ENCODE results near the gene ARL14EPL. TPM values are rescaled to one million over a fixed set of nuclear protein-coding genes. Genes with fewer than 3 reads are reported as not detected.
A peak's percentile ranks its signal among the peaks of the same experiment; 100 is the strongest.
"Not testable (repeated sequence)": the region's sequence is repeated elsewhere in the genome, so short reads cannot be mapped to it uniquely, and the experiment has no call there.

Gene ARL14EPL
- total and polyA plus RNA-seq, 2 donors (not counting 1 experiment from before 2014, with no cell fraction given): not detected

- H3K4me1 ChIP-seq (ENCODE audit: control insufficient read depth, extremely low read depth, insufficient read depth, low read length): no peaks in the 10 kb centered on the region
- TF ChIP-seq EZH2 (IDR thresholded peaks at IDR 0.05; ENCODE audit: low read length, missing control alignments) (no peak), CTCF (conservative IDR thresholded peaks at IDR 0.05 in 1 of 2, IDR thresholded peaks at IDR 0.05 in 1 of 2; ENCODE audit: low read depth in 1 of 2, low read length in 2 of 2) (no peak)
- DNase-seq (ENCODE audit: low read depth in 2 of 2): peak; percentile 90
Measured at GRCh38 chr5:116084871-116085715, 52.8 kb downstream of the ARL14EPL start, which contains the start of gene COMMD10. COMMD10 (plus strand) TSS chr5:116085025.

GRCh38 chr5:116086309-116086708 is 54.0 kb downstream of the ARL14EPL start:
- Histone ChIP-seq H3K79me2 (ENCODE audit: control insufficient read depth, insufficient read depth, low read length) (peaks cover 13% of the 10 kb centered on the region), H3K4me2 (ENCODE audit: extremely low read depth, insufficient read depth, low read length) (peak overlapping the region; percentile 81), H3K4me3 (replicated peaks in 1 of 4; ENCODE audit: control extremely low read depth in 1 of 4, insufficient read depth in 1 of 4, low read depth in 3 of 4, low read length in 4 of 4) (peak overlapping the region in 1 of 4 experiments; percentile 84)
- not testable (repeated sequence) for H3K27me3 ChIP-seq (ENCODE audit: control insufficient read depth, insufficient read depth, low read length); H2AFZ ChIP-seq (ENCODE audit: low read length); DNase-seq (ENCODE audit: low read depth in 2 of 2); H3K4me1 ChIP-seq (ENCODE audit: control insufficient read depth, extremely low read depth, insufficient read depth, low read length); H3K36me3 ChIP-seq (ENCODE audit: control insufficient read depth, insufficient read depth, low read length); H3K9me3 ChIP-seq (ENCODE audit: control insufficient read depth, insufficient read depth, low read depth, low read length); H3K27ac ChIP-seq (ENCODE audit: insufficient read depth, low read length); H3K9ac ChIP-seq (ENCODE audit: insufficient read depth, low read length); H4K20me1 ChIP-seq (ENCODE audit: control insufficient read depth, extremely low read depth, insufficient read depth, low read length)

More at GRCh38 chr5:116084871-116085715, 52.8 kb downstream of the ARL14EPL start, which contains the start of gene COMMD10:
- peak within 1 kb of the TSS; percentile 69 to 84 (median 78) for H3K4me3 ChIP-seq (replicated peaks in 1 of 4; ENCODE audit: control extremely low read depth in 1 of 4, insufficient read depth in 1 of 4, low read depth in 3 of 4, low read length in 4 of 4)
- no peaks in the 10 kb centered on the region for H3K9me3 ChIP-seq (ENCODE audit: control insufficient read depth, insufficient read depth, low read depth, low read length)
- no peaks in the 10 kb centered on the region for H4K20me1 ChIP-seq (ENCODE audit: control insufficient read depth, extremely low read depth, insufficient read depth, low read length)
- H3K9ac ChIP-seq (ENCODE audit: insufficient read depth, low read length): peak within 1 kb of the TSS; percentile 97
- no peaks in the 10 kb centered on the region for H3K36me3 ChIP-seq (ENCODE audit: control insufficient read depth, insufficient read depth, low read length)
- peak within 1 kb of the TSS; percentile 95 for H2AFZ ChIP-seq (ENCODE audit: low read length)
- peak within 1 kb of the TSS; percentile 81 for H3K4me2 ChIP-seq (ENCODE audit: extremely low read depth, insufficient read depth, low read length)
- peaks cover 13% of the 10 kb centered on the region for H3K79me2 ChIP-seq (ENCODE audit: control insufficient read depth, insufficient read depth, low read length)
- H3K27ac ChIP-seq (ENCODE audit: insufficient read depth, low read length): peak within 1 kb of the TSS; percentile 88
- H3K27me3 ChIP-seq (ENCODE audit: control insufficient read depth, insufficient read depth, low read length): no peaks in the 10 kb centered on the region

GRCh38 chr5:116088062-116088461 is 55.8 kb downstream of the ARL14EPL start:
- Histone ChIP-seq H3K9me3 (ENCODE audit: control insufficient read depth, insufficient read depth, low read depth, low read length) (no peaks in the 10 kb centered on the region), H3K4me3 (replicated peaks in 1 of 4; ENCODE audit: control extremely low read depth in 1 of 4, insufficient read depth in 1 of 4, low read depth in 3 of 4, low read length in 4 of 4) (no peak overlapping the region), H4K20me1 (ENCODE audit: control insufficient read depth, extremely low read depth, insufficient read depth, low read length) (no peaks in the 10 kb centered on the region), H3K4me1 (ENCODE audit: control insufficient read depth, extremely low read depth, insufficient read depth, low read length) (no peaks in the 10 kb centered on the region), H3K27ac (ENCODE audit: insufficient read depth, low read length) (no peak overlapping the region), H3K36me3 (ENCODE audit: control insufficient read depth, insufficient read depth, low read length) (no peaks in the 10 kb centered on the region), H3K27me3 (ENCODE audit: control insufficient read depth, insufficient read depth, low read length) (no peaks in the 10 kb centered on the region), H3K9ac (ENCODE audit: insufficient read depth, low read length) (no peak overlapping the region), H2AFZ (ENCODE audit: low read length) (no peak overlapping the region), H3K79me2 (ENCODE audit: control insufficient read depth, insufficient read depth, low read length) (peaks cover 13% of the 10 kb centered on the region), H3K4me2 (ENCODE audit: extremely low read depth, insufficient read depth, low read length) (no peak overlapping the region)
- no peak for DNase-seq (ENCODE audit: low read depth in 2 of 2)
- TF ChIP-seq EZH2 (IDR thresholded peaks at IDR 0.05; ENCODE audit: low read length, missing control alignments): no peak
- TF ChIP-seq CTCF (conservative IDR thresholded peaks at IDR 0.05 in 1 of 2, IDR thresholded peaks at IDR 0.05 in 1 of 2; ENCODE audit: low read depth in 1 of 2, low read length in 2 of 2): no peak

Data from fibroblast of lung (primary cell).